ENCODE measurements around the gene SULT1C2. TPM values are rescaled to one million over a fixed set of nuclear protein-coding genes. Genes with fewer than 3 reads are reported as not detected.

The SULT1C2 gene
- total RNA-seq, 1 experiment from 2014 or later, result 1.6 TPM

GRCh38 chr2:108270346-108270745 is 18.3 kb upstream of the SULT1C2 start:
- no peak overlapping the region for H3K4ac ChIP-seq (ENCODE audit: low read depth, low read length)
- H2BK5ac ChIP-seq (ENCODE audit: insufficient read length, low read length), result no peak overlapping the region
- Mint-ChIP-seq H3K36me3 (ENCODE audit: insufficient read depth in 1 of 3, low read depth in 3 of 3) (no peaks in the 10 kb centered on the region), H3K4me3 (no peak overlapping the region), H3K27ac (no peak overlapping the region), H3K4me1 (peaks cover 0 to 6% of the 10 kb centered on the region in 2 experiments; a peak in 2 of 4 replicates), H3K27me3 (ENCODE audit: low read depth) (no peaks in the 10 kb centered on the region; the same call in 1 of the 2 replicates), H3K9me3 (no peaks in the 10 kb centered on the region)
- no peak overlapping the region for H3K18ac ChIP-seq (ENCODE audit: insufficient read length, low read depth, low read length)
- no peak for TF ChIP-seq CTCF (conservative IDR thresholded peaks at IDR 0.05)
- no peak overlapping the region for H3K4me2 ChIP-seq (ENCODE audit: insufficient read depth, insufficient read length, low read length)
- H3K9ac ChIP-seq (ENCODE audit: extremely low read depth, insufficient read length, low read length), result no peak overlapping the region
- H3K27me3 ChIP-seq (ENCODE audit: insufficient read depth, low read length), result no peaks in the 10 kb centered on the region
- no peaks in the 10 kb centered on the region for H4K20me1 ChIP-seq (ENCODE audit: control insufficient read depth, insufficient read depth, insufficient read length)
- no peak overlapping the region for H3T11ph ChIP-seq (ENCODE audit: low read length)
- H3K79me2 ChIP-seq (ENCODE audit: insufficient read depth, low read length), result no peaks in the 10 kb centered on the region
- no peaks in the 10 kb centered on the region for H3K23me2 ChIP-seq (ENCODE audit: insufficient read length, low read depth, low read length, poor library complexity, severe bottlenecking)
- no peak overlapping the region for H3K23ac ChIP-seq (ENCODE audit: insufficient read length, low read depth, low read length)
- no CpG with 5 or more reads among the region's 3 CpGs for WGBS (ENCODE audit: extremely low coverage, insufficient read length, low lambda C conversion rate)
- no peak overlapping the region for H4K91ac ChIP-seq (ENCODE audit: insufficient read length, low read depth, low read length)
- H3K9me3 ChIP-seq (ENCODE audit: control insufficient read depth, low read depth, low read length), result no peaks in the 10 kb centered on the region
- H3K14ac ChIP-seq (ENCODE audit: insufficient read depth, low read length), result no peak overlapping the region
- H3K56ac ChIP-seq (ENCODE audit: insufficient read length, low read depth, low read length), result no peak overlapping the region
- H4K5ac ChIP-seq (ENCODE audit: insufficient read length, low read depth, low read length), result no peak overlapping the region
- no peaks in the 10 kb centered on the region for H3K4me1 ChIP-seq (ENCODE audit: insufficient read depth, low read length)
- H3K79me1 ChIP-seq (ENCODE audit: insufficient read depth, low read depth, low read length, poor library complexity, severe bottlenecking), result no peaks in the 10 kb centered on the region
- no peak overlapping the region for H2AFZ ChIP-seq (ENCODE audit: low read length)
- no peak overlapping the region for H2BK15ac ChIP-seq (ENCODE audit: low read depth, low read length)
- no peak overlapping the region for H4K8ac ChIP-seq (replicated peaks; ENCODE audit: insufficient read length, low read depth, low read length)
- H3K27ac ChIP-seq (ENCODE audit: insufficient read length, low read depth, low read length), result no peak overlapping the region
- H2BK20ac ChIP-seq (ENCODE audit: low read depth, low read length, poor library complexity, severe bottlenecking), result no peak overlapping the region
- H2AK5ac ChIP-seq (ENCODE audit: insufficient read length, low read length), result no peak overlapping the region
- no peak overlapping the region for H2BK12ac ChIP-seq (ENCODE audit: insufficient read length, low read depth, low read length)
- H2BK120ac ChIP-seq (ENCODE audit: low read depth, low read length, poor library complexity, severe bottlenecking), result no peak overlapping the region
- no peak for DNase-seq

All from H9 (cell line).